Stomach smooth muscle (tissue), 2 donors: ENCODE measurements around the gene CLIC4.

Experiments used
- H3K27ac ChIP-seq: one replicate; pipeline ENCODE4 v1.7.0; 2013; ENCODE audit warnings: mild to moderate bottlenecking, low read length, inconsistent platforms
- H3K27me3 ChIP-seq, 2 donors: one replicate each; pipeline ENCODE4 v1.7.0; 2013; ENCODE audit warnings: low read length in 2 of 2; ENCODE audit not compliant: insufficient read depth in 2 of 2, control insufficient read depth in 1 of 2
- H3K36me3 ChIP-seq, 2 donors: one replicate each; pipeline ENCODE4 v1.7.0; 2013; ENCODE audit warnings: low read length in 2 of 2; ENCODE audit not compliant: control insufficient read depth in 2 of 2, insufficient read depth in 2 of 2
- H3K4me1 ChIP-seq: one replicate; pipeline ENCODE4 v1.7.0; 2013; ENCODE audit warnings: low read length; ENCODE audit not compliant: control insufficient read depth, insufficient read depth
- H3K4me3 ChIP-seq, 2 donors: one replicate each; pipeline ENCODE4 v1.7.0; 2013; ENCODE audit warnings: low read length in 2 of 2
- H3K9ac ChIP-seq, 2 donors: one replicate each; pipeline ENCODE4 v1.7.0; 2013; ENCODE audit warnings: low read length in 2 of 2, mild to moderate bottlenecking in 1 of 2
- H3K9me3 ChIP-seq, 2 donors: one replicate each; pipeline ENCODE4 v1.7.0; 2013; ENCODE audit warnings: low read length in 2 of 2; ENCODE audit not compliant: control insufficient read depth in 2 of 2
- donor health status: healthy.
- donor health status: Pancreatic carcinoma.

The CLIC4 gene

DNA sequence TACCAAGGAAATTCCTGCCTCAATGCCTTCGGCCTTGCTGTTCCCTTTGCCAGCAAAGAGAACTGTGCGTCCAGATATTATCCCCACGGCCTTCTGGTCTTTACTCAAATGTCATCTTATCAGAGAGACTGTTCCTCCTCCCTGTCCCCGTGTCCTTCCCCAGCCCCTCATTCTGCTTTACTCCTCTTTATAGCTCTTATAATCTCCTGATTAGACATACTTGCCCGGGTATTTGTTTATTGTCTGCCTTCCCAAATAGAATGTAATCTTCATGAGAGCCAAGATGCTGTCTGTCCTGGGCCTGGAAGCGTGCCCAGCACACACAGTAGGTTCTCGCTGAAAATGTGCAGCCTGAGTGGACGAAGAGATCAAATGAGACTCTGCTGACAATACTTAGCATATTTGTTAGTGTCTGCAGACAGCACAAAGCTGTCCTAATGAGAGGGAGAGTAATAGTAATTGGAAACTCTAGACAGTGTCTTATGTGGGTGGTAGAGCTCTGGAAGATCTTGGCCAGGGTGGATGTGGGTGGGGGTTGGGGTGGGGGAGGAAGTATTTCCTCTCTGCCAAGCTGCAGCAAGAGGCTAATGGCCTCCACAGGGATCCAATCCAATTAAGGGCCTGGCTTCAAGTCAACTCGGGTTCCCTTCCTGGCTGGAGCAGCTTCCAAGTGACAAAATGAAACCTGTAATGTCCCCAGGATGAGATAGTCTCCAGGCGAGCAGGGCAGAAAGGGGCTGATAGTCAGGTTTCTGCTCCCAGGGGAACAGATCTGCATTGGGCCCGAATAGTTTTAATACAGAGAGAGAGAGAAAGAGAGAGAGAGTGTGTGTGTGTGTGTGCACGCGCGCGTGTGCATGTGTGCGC, 9.5 kb upstream of the CLIC4 start:
- Histone ChIP-seq H3K27ac (no peak overlapping the region), H3K4me3 (peak overlapping the region; percentile 7 to 57), H3K9me3 (no peaks in the 10 kb centered on the region), H3K9ac (no peak overlapping the region), H3K36me3 (no peaks in the 10 kb centered on the region), H3K4me1 (peaks cover 15% of the 10 kb centered on the region), H3K27me3 (no peaks in the 10 kb centered on the region)

DNA sequence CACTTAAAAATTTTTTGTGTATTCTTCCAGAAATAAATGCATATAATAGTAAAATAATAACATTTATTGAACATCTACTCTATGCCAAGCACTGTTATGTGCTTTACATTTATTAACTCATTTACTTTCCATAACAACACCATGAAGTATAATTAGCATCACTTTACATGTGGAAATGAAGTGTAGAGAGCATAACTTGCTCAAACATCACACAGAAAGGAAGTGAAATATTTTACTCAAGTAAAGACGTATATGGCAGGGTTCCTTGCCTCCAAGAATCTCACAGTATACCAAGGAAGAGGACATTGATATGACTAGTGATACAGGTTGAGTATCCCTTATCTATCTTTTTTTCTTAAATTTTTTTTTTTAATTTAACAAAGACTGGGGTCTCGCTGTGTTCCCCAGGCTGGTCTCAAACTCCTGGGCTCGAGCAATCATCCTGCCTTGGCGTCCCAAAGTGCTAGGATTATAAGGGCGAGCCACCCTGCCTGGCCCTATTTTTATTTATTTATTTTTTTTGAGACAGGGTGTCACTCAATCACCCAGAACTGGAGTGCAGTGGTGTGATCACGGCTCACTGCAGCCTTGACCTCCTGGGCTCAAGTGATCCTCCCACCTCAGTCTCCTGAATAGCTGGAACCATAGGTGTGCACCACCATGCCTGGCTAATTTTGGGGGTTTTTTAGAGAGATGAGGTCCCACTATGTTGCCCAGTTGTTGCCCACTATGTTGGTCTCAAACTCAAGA, 7.7 kb upstream of the CLIC4 start:
- Histone ChIP-seq H3K9me3 (no peaks in the 10 kb centered on the region), H3K9ac (no peak overlapping the region), H3K36me3 (no peaks in the 10 kb centered on the region), H3K4me3 (no peak overlapping the region), H3K4me1 (peaks cover 12% of the 10 kb centered on the region), H3K27me3 (no peaks in the 10 kb centered on the region), H3K27ac (no peak overlapping the region)

DNA sequence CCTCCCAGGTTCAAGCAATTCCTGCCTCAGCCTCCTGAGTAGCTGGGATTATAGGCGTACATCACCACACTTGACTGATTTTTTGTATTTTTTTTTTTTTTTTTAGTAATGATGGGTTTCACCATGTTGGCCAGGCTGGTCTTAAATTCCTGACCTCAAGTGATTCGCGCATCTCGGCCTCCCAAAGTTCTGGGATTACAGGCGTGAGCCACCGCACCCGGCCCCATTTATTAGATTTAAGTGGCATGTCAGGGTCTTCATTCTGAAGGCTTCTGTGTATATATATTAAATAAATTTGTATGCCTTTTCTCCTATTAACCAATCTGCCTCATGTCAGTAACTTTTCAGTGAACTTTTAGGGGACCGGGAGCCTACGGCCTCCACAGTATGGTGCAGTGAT, 6.0 kb upstream of the CLIC4 start:
- Histone ChIP-seq H3K36me3 (no peaks in the 10 kb centered on the region), H3K4me1 (peaks cover 21% of the 10 kb centered on the region), H3K9ac (no peak overlapping the region), H3K4me3 (no peak overlapping the region), H3K9me3 (no peaks in the 10 kb centered on the region), H3K27ac (no peak overlapping the region), H3K27me3 (no peaks in the 10 kb centered on the region)

DNA sequence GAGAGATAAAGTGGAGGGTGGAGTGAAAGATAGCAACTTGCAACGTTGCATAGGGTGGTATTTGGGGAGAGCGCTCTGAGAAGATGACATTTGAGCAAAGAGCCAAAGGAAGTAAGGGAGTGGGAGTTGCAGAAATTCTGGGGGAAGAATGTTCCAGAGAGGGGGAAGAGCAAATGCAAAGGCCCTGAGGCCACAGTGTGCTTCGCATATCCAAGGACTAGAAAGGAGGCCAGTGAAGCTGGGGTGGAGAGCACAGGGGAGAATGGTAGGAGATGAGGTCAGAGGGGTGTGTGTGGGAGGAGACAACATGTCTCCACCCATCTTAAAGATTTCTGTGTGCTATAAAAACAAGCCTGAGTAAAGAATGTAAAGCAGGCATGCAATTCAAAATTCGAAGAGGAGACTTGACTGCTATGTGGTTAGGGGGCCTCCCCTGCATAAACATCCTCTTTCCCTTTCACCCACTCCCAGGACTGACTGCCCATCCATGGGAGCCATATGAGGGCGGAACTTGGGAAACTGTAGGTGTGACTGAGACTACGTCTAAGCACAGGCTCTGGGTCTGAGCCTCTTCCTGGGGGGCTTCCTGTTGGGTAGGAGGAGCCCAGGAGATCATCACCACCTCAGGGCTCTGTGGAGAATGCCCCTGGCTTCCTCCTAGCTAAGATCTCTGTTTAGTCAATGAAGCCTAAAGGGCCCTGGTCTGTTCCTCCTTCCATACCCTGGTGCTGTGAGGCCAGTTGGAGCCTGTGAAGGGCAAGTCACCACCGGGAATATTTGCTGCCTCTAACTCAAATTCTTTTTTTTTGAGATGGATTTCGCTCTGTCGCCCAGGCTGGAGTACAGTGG, 2.9 kb upstream of the CLIC4 start:
- Histone ChIP-seq H3K9ac (no peak overlapping the region), H3K4me1 (peaks cover 13% of the 10 kb centered on the region), H3K9me3 (no peaks in the 10 kb centered on the region), H3K4me3 (no peak overlapping the region), H3K27ac (no peak overlapping the region), H3K36me3 (no peaks in the 10 kb centered on the region), H3K27me3 (no peaks in the 10 kb centered on the region)

DNA sequence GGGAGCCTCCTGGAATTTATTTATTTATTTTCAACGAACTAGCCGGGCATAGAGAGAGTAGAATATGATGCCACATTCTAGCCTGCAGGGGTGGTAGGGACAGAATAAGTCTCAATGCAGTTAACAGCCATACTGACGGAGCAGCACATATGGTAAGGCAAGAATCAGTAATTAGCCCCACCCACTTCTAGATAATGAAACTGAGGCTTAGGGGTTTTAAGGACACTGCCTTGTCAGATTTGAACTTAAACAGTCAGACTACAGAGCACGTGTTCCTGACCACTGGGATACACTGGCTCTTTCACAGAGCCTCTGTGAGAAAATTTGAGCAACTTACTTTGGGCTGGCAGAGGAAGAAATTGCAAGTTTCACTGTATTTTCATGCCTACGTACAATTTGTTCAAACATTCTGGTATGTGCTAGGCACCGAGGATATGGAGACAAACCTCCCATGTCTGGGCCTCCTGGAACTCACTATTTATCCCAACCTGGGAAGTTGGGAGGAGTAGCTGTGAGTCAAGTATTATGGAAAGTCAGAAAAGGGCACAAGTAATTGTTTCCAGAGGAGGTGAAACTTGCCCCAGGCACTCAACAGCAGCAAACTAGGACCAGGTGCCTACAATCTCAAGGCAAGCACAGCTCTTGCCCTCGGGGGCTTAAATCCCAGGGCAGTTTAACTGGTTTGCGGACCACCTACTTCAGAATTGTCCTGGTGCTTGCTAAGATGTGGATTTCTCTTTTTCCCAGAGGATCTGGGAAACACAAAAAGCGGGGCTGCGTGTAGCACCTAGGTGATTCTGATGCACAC, 1.6 kb upstream of the CLIC4 start:
- no peaks in the 10 kb centered on the region for H3K9me3 ChIP-seq
- H3K4me3 ChIP-seq = peak overlapping the region; percentile 5 to 29
- peaks cover 16% of the 10 kb centered on the region for H3K4me1 ChIP-seq
- peak overlapping the region; percentile 29 to 36 for H3K9ac ChIP-seq
- no peaks in the 10 kb centered on the region for H3K27me3 ChIP-seq
- H3K36me3 ChIP-seq = no peaks in the 10 kb centered on the region
- peak overlapping the region; percentile 37 for H3K27ac ChIP-seq

DNA sequence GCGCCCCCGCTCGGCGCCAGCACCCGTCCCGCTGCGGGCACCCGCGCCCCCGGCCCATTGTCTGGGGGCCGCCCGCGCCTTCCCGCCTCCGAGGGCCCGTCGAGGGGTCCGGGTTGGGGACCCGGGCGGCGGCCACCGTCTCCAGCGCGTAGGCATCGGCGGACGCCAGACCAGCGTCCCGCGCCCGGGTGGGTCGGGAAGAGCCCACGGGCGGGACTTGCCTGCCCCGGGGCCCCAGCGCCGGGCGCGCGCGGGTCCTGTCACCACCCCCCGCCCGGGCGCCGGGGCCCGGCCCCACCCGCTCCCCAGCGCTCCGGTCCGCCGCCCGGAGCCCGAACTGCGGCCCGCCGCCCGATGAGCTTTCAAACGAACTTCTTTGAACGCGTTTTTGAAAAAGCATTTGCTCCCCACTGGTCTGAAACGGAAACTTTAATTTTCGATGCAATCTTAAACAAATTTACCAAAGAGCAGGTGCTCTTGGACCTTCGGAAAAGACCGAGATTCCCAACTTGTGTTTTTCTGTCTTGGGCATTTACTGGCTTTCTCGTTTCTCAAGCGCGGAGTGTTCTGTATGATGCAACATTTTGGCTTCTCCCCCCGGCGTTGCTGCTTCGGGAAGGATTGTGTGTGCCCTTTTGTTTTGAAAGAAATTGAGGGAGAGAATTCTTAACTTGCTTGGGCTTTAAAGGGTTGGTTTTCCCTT, 615 bp downstream of the CLIC4 start:
- H3K27ac ChIP-seq = peak overlapping the region; percentile 81
- H3K9me3 ChIP-seq = no peaks in the 10 kb centered on the region
- no peaks in the 10 kb centered on the region for H3K36me3 ChIP-seq
- no peaks in the 10 kb centered on the region for H3K27me3 ChIP-seq
- peaks cover 20% of the 10 kb centered on the region for H3K4me1 ChIP-seq
- H3K4me3 ChIP-seq = peak overlapping the region; percentile 83 to 90
- peak overlapping the region; percentile 87 to 94 for H3K9ac ChIP-seq

DNA sequence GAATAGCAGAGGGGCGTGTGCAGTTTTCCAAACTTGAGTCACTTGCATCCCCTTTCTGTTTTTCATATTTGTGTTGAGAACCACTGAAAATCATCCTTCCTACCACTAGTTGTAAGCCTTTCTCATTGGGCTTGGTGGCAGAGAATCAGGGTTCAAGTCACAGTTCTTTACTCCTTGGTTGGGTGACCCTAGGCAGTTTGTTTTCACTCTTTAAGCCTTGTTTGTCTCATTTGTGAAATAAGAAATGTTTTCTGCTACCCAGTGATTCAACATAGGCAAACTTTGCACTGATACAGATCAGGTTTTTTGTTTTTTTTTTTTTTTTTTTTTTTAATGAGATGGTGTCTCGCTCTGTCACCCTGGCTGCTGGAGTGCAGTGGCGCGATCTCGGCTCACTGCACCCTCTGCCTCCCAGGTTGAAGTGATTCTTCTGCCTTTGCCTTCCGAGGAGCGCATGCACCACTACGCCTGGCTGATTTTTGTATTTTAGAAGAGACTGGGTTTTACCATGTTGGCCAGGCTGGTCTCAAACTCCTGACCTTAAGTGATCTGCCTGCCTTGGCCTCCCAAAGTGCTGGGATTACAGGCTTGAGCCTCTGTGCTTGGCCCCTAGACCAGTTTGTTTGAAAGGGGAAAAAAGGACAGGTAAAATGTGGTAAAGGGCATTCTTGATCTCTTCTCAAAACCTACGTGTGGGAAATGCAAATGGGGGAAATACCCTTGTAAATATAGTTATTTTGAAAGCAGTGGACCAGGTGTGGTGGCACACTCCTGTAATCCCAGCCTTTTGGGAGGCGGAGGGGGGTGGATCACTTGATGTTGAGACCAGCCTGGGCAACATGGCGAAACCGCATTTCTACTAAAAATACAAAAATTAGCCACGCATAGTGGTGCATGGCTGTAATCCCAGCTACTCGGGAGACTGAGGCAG, 3.2 kb downstream of the CLIC4 start:
- Histone ChIP-seq H3K4me1 (peaks cover 23% of the 10 kb centered on the region), H3K27ac (no peak overlapping the region), H3K9me3 (no peaks in the 10 kb centered on the region), H3K4me3 (peak overlapping the region; percentile 9 to 90), H3K27me3 (no peaks in the 10 kb centered on the region), H3K9ac (no peak overlapping the region), H3K36me3 (no peaks in the 10 kb centered on the region)

DNA sequence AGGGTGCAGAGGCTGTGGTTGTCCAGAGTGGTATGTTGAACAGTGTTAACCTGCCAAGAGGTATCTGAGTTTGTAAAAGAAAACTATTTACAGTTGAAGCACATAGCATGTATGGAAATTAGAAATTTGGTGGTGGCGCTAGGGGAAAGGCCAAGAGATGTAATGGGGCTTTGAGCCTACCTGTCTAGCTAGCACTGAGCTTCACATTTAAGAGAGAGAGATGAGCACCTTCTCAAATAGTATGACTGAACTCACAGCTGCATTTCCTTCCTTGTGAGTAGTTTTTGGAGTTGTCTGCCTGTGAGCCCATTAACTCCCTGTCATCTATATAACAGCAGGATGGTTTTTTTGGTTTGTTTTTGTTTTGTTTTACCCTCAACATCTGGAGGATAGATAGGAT, 4.0 kb downstream of the CLIC4 start:
- Histone ChIP-seq H3K36me3 (no peaks in the 10 kb centered on the region), H3K4me3 (no peak overlapping the region), H3K27me3 (no peaks in the 10 kb centered on the region), H3K9ac (no peak overlapping the region), H3K4me1 (peaks cover 20% of the 10 kb centered on the region), H3K9me3 (no peaks in the 10 kb centered on the region), H3K27ac (no peak overlapping the region)

DNA sequence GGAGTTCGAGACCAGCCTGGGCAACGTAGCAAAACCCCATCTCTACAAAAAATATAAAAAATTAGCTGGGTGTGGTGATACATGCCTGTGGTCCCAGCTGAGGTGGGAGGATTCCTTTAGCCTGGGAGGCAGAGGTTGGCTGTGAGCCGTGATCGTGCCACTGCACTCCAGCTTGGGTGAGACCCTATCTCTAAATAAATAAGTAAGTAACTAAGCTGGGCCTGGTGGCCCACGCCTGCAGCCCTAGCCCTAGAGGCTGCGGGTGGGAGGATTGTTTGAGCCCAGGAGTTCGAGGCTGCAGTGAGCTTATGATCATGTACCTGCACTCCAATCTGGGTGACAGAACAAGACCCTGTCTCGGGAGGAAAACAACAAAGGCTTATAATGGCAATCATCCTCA, 4.6 kb downstream of the CLIC4 start:
- no peak overlapping the region for H3K27ac ChIP-seq
- H3K36me3 ChIP-seq = no peaks in the 10 kb centered on the region
- H3K9me3 ChIP-seq = no peaks in the 10 kb centered on the region
- H3K4me3 ChIP-seq = no peak overlapping the region
- no peak overlapping the region for H3K9ac ChIP-seq
- H3K4me1 ChIP-seq = peaks cover 23% of the 10 kb centered on the region
- no peaks in the 10 kb centered on the region for H3K27me3 ChIP-seq
